Tibial artery (tissue), 4 donors: ENCODE results near the gene TSHZ2.

Experiments used
- DNase-seq, 2 donors: peaks; one replicate each; pipeline ENCODE4 v3.0.0-alpha.2; 2019
- H3K27ac ChIP-seq, 2 donors: fragments of 200-600 bp; sonication (generic) in 1 of 2; 1 replicate in 1 of 2; 2 replicates in 1 of 2; pipeline ENCODE4 v1.5.1; 2018 to 2019; ENCODE audit warnings: mild to moderate bottlenecking in 1 of 2
- H3K27me3 ChIP-seq, 2 donors: fragments of 200-600 bp; sonication (generic) in 1 of 2; one replicate each; pipeline versions ENCODE4 v1.5.1 to v1.6.0; 2016 to 2019
- H3K36me3 ChIP-seq, 3 donors: fragments of 200-600 bp; sonication (generic) in 2 of 3; one replicate each; pipeline ENCODE4 v1.5.1; 2016 to 2019; ENCODE audit warnings: mild to moderate bottlenecking in 2 of 3
- H3K4me1 ChIP-seq, 4 donors: fragments of 200-600 bp; sonication (generic) in 2 of 4; 1 replicate in 3 of 4; 2 replicates in 1 of 4; pipeline ENCODE4 v1.5.1; 2016 to 2019
- H3K4me3 ChIP-seq, 2 donors: fragments of 200-600 bp; sonication (generic) in 1 of 2; 1 replicate in 1 of 2; 2 replicates in 1 of 2; pipeline ENCODE4 v1.5.1; 2018 to 2019; ENCODE audit warnings: mild to moderate bottlenecking in 2 of 2
- H3K9me3 ChIP-seq, 3 donors: fragments of 200-600 bp; sonication (generic) in 1 of 3; one replicate each; pipeline ENCODE4 v1.5.1; 2016 to 2019
- intact Hi-C: fragments of 100-400 bp; cut with DNase I; formaldehyde crosslinking; loops from one replicate; pipeline ENCODE4 v1.15.0; 2023; ENCODE audit warnings: low total_unique reads
- TF ChIP-seq, protein P1 (sequence below), 2 experiments: fragments of 200-600 bp in 1 of 2; fragments of 450-650 bp in 1 of 2; IDR thresholded peaks; one replicate each; pipeline ENCODE4 v1.5.1; 2017 to 2019; ENCODE audit warnings: antibody characterized with exemption in 2 of 2, mild to moderate bottlenecking in 1 of 2, moderate library complexity in 1 of 2

The TSHZ2 gene

DNA sequence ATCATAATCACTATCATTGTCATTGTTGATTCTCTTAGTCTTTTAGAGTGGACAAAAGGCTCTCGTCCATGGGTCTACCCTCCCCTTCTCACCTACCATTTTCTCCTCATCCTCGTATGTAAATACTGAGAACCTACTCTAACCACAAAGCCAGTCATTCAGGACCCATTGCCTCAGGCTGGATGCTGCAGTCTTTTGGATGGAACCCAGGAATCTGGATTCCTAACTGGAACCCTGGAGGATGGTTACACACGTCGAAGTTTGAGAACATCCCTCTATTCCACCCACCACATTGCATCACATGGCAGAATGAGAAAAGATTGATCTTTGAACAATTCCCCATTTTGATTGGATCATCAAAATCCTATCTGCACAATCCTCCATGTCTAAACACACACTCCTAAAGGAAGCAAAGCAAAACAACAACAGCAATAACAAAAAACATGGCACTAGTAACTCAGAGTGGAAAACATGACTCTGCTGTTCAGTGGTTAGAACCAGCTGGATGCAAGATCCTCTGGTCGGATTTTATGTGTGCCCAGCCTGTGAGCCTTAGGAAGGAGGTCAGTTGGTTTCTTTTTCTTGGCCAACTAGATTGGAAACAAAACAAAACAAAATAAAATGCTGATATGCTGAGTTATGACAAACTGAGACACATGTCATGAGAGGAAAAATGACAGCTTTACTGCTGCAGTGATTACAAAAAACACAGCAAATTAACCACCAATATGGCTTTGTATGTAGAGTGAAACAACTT, 38.0 kb downstream of the TSHZ2 start:
- no peak overlapping the region for H3K27ac ChIP-seq
- DNase-seq, result no peak
- no peaks in the 10 kb centered on the region for H3K36me3 ChIP-seq
- H3K27me3 ChIP-seq, result no peaks in the 10 kb centered on the region
- no peak overlapping the region for H3K4me3 ChIP-seq
- TF ChIP-seq, protein P1, sequence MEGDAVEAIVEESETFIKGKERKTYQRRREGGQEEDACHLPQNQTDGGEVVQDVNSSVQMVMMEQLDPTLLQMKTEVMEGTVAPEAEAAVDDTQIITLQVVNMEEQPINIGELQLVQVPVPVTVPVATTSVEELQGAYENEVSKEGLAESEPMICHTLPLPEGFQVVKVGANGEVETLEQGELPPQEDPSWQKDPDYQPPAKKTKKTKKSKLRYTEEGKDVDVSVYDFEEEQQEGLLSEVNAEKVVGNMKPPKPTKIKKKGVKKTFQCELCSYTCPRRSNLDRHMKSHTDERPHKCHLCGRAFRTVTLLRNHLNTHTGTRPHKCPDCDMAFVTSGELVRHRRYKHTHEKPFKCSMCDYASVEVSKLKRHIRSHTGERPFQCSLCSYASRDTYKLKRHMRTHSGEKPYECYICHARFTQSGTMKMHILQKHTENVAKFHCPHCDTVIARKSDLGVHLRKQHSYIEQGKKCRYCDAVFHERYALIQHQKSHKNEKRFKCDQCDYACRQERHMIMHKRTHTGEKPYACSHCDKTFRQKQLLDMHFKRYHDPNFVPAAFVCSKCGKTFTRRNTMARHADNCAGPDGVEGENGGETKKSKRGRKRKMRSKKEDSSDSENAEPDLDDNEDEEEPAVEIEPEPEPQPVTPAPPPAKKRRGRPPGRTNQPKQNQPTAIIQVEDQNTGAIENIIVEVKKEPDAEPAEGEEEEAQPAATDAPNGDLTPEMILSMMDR (IDR thresholded peaks at IDR 0.05), result no peak
- no peaks in the 10 kb centered on the region for H3K9me3 ChIP-seq
- intact Hi-C loops, result no loop called here
- no peaks in the 10 kb centered on the region for H3K4me1 ChIP-seq

DNA sequence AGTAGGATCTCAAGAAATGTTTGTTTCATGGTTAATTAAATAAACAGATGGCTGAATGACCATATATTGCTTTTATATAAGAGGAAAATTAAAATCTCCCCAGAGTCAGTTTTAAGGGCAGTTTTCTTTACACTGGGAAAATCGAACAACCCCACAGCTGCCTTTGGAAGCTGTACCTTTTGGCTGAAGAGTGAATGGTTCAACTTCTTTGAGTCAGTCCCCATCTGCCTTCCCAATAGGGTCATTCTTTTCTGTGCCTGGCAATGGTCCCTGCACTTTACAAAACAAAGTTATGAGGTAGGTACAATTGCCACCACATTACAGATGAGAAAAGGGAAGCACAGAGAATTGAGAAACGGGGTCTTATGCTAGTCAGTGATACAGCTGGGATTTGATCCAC, 39.5 kb downstream of the TSHZ2 start:
- Histone ChIP-seq H3K4me1 (no peaks in the 10 kb centered on the region), H3K36me3 (no peaks in the 10 kb centered on the region), H3K4me3 (no peak overlapping the region), H3K27ac (no peak overlapping the region), H3K9me3 (no peaks in the 10 kb centered on the region), H3K27me3 (no peaks in the 10 kb centered on the region)
- DNase-seq, result no peak
- TF ChIP-seq, protein P1 (IDR thresholded peaks at IDR 0.05), result no peak
- intact Hi-C loops, result no loop called here

DNA sequence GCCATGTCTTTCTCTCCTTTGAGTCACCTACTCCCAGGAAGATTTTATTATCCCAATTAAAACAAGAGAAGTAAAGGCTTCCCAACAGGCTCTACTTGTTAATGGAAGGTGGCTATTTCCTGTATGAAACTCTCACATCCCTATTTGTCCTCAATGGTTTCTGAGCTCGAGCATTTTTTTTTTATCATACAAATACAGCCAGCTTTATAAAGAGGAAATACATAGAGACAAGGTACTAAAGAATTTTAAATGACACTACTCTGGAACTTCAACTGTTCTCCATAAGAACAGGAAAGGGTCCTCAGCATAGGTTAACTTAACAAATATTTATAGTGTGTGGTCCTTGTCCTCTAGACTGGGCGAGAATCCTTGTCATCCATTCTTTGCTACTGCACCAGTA, 41.0 kb downstream of the TSHZ2 start:
- intact Hi-C loops, result no loop called here
- Histone ChIP-seq H3K4me1 (peaks cover 0 to 1% (median 0%) of the 10 kb centered on the region in 4 donors), H3K36me3 (no peaks in the 10 kb centered on the region), H3K27ac (no peak overlapping the region), H3K9me3 (no peaks in the 10 kb centered on the region), H3K27me3 (no peaks in the 10 kb centered on the region), H3K4me3 (no peak overlapping the region)
- TF ChIP-seq, protein P1 (IDR thresholded peaks at IDR 0.05), result no peak
- no peak for DNase-seq

DNA sequence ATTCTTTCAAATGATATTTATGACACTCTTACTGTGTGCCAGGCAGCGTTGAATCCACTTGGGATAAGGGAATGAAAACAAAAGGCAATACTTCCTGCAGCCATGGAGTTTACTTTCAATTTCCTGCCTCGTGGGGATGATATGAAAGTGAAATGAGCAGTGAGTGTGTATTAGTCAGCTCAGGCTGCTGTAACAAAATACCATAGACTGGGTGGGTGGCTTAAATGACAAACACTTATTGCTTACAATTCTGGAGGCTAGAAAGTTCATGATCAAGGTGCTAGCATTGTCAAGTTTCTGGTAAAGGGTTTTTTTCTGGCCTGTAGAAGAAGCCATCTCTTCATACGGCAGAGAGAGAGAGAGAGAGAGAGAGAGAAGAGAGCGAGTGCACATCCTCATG, 41.7 kb downstream of the TSHZ2 start:
- DNase-seq, result no peak
- Histone ChIP-seq H3K9me3 (no peaks in the 10 kb centered on the region), H3K4me1 (peaks cover 0 to 3% (median 0%) of the 10 kb centered on the region in 4 donors)

DNA sequence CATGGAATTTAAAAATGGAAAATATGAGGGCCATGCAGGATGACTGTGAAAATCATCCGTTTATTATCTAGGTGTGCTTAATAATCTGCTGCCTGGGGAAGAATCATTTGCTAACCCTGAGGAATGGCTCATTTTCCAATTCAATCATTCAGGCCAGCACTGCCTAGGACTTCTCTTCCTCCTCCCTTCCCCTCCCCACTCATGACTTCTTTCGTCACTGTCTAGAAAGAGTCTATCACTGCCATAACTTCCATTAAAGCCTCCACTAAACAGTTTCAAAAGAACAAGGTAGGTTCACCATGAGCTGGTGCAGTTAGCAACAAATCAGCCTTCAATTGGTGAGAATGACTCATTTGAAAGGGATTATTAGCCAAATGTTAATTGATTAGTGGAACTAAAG, 43.9 kb downstream of the TSHZ2 start:
- no peak for DNase-seq
- Histone ChIP-seq H3K4me1 (peaks cover 0 to 3% (median 0%) of the 10 kb centered on the region in 4 donors), H3K27me3 (no peaks in the 10 kb centered on the region), H3K27ac (no peak overlapping the region), H3K36me3 (no peaks in the 10 kb centered on the region), H3K4me3 (no peak overlapping the region), H3K9me3 (no peaks in the 10 kb centered on the region)
- intact Hi-C loops, result no loop called here
- TF ChIP-seq, protein P1 (IDR thresholded peaks at IDR 0.05), result no peak

More for the DNA sequence above, 41.7 kb downstream of the TSHZ2 start:
- Histone ChIP-seq H3K27ac (no peak overlapping the region), H3K4me3 (no peak overlapping the region), H3K36me3 (no peaks in the 10 kb centered on the region), H3K27me3 (no peaks in the 10 kb centered on the region)
- TF ChIP-seq, protein P1 (IDR thresholded peaks at IDR 0.05), result no peak
- intact Hi-C loops, result no loop called here
